GM21381 (cell line): ENCODE data around the gene NPLOC4.

ENCODE experiments used
- ATAC-seq: cut with Tn5 transposase; IDR thresholded peaks from one replicate; pipeline ENCODE4 v1.9.1; 2021; ENCODE audit warnings: mild to moderate bottlenecking, moderate library complexity; ENCODE audit not compliant: unreplicated experiment

Gene NPLOC4

DNA sequence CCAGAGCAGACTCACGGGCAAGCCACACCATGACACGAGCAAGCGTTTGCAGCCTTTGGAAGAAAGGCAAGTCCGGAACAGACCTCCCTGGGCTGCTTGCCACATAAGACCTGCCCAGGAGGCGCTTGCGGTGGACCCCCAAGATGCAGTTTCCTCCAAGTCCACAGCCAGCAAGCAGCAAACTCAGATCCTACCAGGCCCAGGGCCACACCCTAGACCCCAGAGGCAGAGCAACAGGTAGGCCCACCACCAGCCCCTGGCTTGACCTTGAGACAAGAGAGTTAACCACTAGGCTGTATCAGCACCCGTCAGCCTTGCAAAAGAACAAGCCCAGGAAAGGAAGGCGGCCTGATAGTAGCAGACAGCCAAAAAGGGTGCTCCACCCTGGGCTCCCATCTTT lies 87.1 kb downstream of the NPLOC4 start:
- no peak for ATAC-seq

- no peak for ATAC-seq
Measured at GRCh38 chr17:81549031-81549557, 87.8 kb downstream of the NPLOC4 start.

- no peak for ATAC-seq
Measured at GRCh38 chr17:81547614-81547982, 89.3 kb downstream of the NPLOC4 start.

- ATAC-seq = no peak
Measured at GRCh38 chr17:81546906-81547613, 89.9 kb downstream of the NPLOC4 start.

- no peak for ATAC-seq
Measured at GRCh38 chr17:81545160-81545949, 91.6 kb downstream of the NPLOC4 start.

DNA sequence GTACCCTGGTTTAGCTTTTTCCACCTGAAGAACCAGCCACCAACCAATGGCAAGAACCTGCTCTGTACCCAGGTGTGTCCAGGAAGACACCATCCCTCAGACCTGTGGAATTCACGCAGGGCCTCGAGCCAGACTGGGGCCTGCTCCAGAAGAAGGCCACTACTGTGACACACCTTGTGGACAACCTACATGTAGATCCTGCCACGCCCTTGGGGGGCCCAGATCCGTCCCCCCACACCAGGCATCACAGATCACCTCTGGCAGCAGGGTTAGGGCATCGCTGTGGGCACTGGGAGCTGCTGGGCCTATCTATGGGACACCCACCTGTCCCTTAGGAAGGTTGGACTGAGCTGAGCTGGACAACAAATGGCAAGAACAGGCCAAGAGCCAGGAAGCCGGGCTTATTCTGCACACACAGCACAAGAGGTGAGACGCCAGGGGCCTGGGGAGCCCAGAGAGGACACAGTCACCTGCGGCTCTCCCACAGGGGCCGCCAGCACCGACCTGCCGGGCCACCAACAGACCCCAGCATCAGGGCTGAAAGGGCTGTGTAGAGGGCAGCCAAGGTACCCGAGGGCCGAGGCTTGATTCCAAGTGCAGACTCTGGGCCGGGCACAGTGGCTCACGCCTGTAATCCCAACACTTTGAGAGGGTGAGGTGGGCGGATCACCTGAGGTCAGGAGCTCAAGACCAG lies 92.5 kb downstream of the NPLOC4 start:
- ATAC-seq = no peak

DNA sequence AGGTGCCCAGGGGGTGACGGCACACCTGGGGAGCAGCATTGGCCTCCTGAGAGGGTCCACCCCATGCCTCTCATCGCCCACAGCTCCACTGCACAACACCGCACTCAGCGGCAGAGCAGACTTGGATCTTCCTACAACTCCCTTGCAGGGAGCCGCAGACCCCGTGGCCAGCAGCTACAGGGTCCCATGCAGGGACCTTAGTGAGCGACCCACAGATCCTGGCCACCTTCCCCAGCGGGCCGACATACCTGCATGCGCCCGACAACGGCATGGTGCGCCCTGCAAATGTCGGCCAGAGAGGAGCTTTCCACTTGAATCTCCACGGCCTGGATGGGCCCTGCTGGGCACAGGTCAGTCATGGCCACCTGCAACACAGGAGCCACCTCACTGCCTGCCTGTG lies 93.2 kb downstream of the NPLOC4 start:
- no peak for ATAC-seq

- no peak for ATAC-seq
Measured at GRCh38 chr17:81543339-81543675, 93.6 kb downstream of the NPLOC4 start.

GRCh38 chr17:81542431-81543338 lies 94.2 kb downstream of the NPLOC4 start:
- ATAC-seq = no peak

- no peak for ATAC-seq
Measured at GRCh38 chr17:81541123-81541522, 95.8 kb downstream of the NPLOC4 start.

- ATAC-seq = no peak
Measured at GRCh38 chr17:81540676-81541027, 96.3 kb downstream of the NPLOC4 start.

GRCh38 chr17:81539961-81540675 lies 96.8 kb downstream of the NPLOC4 start:
- no peak for ATAC-seq

- no peak for ATAC-seq
Measured at GRCh38 chr17:81539571-81539900, 97.4 kb downstream of the NPLOC4 start.

DNA sequence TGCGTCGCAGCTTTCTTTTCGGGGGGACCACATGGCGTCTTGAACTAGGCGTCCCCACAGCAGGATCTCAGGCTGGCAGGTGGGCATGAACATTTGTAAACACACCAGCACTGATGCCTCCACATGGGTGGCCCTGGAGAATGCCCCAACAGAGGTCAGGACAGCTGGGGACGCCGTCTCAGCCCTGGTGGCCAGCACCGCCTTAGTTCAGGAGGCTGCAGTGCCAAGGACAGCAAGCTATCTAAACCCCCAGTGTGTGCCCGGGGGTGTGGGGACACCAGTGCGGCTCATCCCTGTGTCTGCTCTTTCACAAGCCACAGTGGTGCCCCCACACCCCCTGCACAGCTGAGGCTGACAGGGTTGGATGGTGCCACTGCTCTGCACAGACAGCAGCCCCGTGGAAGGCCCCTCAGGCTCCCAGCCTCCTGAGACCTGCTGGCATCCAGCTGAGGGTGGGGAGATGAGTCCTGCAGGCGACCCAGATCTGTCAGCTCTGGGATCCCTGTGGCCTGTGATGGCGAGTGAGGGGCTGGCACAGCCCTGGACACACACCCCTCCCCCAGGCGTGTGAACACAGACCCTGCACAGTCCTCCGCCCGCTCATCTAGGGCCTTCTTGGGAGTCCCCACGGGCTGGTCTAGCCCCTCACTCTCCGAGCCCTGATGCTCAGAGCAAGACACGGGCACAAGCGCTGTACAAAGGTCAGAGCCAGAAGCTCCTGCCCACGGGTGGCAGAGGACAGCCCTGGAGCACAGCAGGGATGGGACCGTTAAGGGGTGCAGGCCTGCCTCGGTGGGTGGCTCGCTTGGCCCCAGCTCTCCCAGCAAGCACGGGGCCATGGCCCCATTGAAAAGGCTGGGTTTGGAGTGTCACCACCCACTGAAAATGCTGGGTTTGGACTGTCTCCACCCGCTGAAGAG lies 98.0 kb downstream of the NPLOC4 start:
- ATAC-seq = no peak

DNA sequence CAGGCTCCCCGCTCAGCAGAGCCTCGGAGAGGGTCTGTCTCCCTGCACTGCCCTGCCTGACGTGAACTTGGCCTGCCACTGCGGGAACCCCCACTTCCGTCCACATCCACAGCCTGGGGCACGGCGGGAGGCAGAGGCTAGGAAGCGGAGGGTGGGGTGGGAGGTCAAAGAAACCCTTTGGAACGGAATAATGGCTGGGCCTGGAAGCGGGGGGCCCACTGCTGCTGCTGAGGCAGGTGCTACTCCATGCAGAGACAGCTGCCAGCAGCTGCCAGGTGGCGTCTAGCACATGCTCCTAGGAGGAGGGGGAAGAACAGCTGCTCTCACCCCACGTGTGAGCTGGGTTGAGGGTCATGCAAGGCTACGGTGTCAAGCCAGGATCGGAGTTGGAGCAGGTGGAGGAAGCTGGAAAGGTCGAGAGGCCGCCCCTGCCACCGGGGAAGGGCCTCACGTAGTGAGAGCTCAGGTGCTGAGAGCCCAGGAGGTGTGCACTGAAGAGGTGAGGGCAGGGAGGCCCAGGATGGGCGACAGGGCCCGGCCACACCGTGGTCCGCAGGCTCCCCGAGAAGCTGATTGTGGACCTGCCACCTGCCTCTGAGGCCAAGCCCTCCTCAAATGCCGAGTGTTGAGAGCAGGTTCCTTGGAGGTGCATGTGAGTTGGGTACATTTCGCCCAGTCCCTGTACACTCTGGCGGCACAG lies 98.9 kb downstream of the NPLOC4 start:
- ATAC-seq = no peak

DNA sequence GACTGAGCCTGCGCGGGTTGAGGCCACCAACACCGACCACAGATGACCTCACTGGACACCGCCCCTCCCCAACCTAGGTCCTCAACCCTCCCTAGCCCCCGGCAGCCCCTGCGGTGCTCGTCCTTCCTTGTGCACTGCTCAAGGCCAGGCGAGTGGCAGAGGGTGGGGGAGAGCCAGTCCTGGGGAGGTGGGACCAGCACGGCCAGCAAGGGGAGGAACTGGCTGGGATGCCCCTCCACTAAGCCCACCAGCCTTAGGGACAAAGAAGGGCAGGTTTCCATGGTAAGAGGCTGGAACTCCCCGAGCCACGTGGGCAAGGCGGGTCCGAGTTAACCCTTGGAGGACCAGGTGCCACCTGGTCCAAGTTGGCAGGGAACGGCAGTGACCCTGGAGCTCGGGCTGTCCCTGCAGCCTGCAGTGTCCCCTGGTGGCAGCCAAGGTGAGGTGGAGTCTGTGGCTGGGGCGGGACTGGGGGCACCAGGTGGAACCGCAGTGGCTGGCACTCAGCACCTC lies 99.5 kb downstream of the NPLOC4 start:
- ATAC-seq = no peak

DNA sequence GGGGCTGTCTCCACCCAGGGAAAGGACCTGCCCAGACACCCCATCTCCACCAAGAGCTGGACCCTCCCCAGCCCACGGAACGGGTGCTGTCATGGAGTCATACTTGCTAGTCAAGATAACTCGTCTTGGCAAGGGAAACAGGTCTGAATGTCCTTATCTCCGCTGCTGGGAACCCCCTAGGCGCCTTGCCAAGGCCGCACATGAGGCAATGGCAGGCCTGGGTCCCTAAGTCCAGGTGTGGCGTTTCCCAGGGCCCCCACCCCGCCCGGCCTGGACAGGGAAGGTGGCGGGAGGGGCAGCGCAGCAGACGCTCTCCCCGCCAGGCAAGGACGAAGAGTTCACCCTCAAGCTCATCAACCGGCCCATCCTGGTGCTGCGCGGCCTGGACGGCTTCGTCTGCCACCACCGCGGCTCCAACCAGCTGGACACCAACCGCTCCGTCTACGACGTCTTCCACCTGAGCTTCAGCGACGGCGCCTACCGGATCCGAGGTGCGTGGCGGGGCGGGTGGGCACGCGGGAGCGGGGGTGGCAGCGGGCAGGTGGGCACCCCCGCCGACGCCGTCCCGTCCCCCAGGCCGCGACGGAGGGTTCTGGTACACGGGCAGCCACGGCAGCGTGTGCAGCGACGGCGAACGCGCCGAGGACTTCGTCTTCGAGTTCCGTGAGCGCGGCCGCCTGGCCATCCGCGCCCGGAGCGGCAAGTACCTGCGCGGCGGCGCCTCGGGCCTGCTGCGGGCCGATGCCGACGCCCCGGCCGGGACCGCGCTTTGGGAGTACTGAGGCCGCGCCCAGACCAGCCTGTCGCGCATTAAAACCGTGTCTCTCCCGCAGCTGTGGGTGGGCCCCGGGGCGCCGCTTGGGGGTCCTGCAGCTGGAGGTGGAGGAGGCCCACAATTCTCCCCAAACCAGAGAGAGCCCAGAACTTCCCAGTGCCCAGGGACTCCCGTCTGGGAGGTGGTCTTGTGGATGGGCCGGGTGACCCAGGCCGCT lies 100.3 kb downstream of the NPLOC4 start:
- no peak for ATAC-seq
